Measurements from ENCODE around the gene CYTH4. TPM values are rescaled to one million over a fixed set of nuclear protein-coding genes. Genes with fewer than 3 reads are reported as not detected.
"Not testable (repeated sequence)": the region's sequence is repeated elsewhere in the genome, so short reads cannot be mapped to it uniquely, and the experiment has no call there.

CYTH4 gene, protein sequence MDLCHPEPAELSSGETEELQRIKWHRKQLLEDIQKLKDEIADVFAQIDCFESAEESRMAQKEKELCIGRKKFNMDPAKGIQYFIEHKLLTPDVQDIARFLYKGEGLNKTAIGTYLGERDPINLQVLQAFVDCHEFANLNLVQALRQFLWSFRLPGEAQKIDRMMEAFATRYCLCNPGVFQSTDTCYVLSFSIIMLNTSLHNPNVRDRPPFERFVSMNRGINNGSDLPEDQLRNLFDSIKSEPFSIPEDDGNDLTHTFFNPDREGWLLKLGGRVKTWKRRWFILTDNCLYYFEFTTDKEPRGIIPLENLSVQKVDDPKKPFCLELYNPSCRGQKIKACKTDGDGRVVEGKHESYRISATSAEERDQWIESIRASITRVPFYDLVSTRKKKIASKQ
- total RNA-seq: 10 to 100 TPM in 2 of 4 donors, 1 to 10 TPM in 2; 5.1 to 27.3 (median 9.4) TPM

DNA sequence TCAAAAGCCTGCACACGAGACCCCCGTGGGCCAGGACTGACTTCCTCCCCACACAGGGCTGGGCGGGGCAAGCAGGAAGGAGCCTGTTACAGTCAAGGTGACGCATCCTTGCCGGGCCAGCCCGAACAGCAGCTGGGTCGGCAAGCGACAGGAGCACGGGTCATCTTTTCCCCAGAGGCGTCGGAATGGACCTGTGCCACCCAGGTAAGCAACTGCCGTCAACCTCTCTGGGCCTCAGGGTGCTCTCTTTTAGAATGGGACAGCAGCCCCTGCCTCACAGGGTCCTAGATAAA lies at the start of gene CYTH4:
Gene CYTH4, plus strand, starts transcription at position 124 of the 293 bp plus-strand sequence. Its CDS starts 62 bp downstream, at position 186.
- no peaks in the 10 kb centered on the region for H3K36me3 ChIP-seq
- peak in 1 of 2 donors; percentile 45 for TF ChIP-seq POLR2AphosphoS5 (IDR thresholded peaks at IDR 0.05)
- no peak for TF ChIP-seq POLR2A (IDR thresholded peaks at IDR 0.05; ENCODE audit: low read depth)
- TF ChIP-seq EP300 (IDR thresholded peaks at IDR 0.05): no peak
- TF ChIP-seq, protein P1, sequence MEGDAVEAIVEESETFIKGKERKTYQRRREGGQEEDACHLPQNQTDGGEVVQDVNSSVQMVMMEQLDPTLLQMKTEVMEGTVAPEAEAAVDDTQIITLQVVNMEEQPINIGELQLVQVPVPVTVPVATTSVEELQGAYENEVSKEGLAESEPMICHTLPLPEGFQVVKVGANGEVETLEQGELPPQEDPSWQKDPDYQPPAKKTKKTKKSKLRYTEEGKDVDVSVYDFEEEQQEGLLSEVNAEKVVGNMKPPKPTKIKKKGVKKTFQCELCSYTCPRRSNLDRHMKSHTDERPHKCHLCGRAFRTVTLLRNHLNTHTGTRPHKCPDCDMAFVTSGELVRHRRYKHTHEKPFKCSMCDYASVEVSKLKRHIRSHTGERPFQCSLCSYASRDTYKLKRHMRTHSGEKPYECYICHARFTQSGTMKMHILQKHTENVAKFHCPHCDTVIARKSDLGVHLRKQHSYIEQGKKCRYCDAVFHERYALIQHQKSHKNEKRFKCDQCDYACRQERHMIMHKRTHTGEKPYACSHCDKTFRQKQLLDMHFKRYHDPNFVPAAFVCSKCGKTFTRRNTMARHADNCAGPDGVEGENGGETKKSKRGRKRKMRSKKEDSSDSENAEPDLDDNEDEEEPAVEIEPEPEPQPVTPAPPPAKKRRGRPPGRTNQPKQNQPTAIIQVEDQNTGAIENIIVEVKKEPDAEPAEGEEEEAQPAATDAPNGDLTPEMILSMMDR (IDR thresholded peaks at IDR 0.05): no peak
- H3K27ac ChIP-seq (replicated peaks in 1 of 4): peak within 1 kb of the TSS in 3 of 4 donors; percentile 37 to 62 (median 52)
- 44% methylated on average over 4 of the region's 12 CpGs for WGBS
- H3K9me3 ChIP-seq: no peaks in the 10 kb centered on the region
- peaks cover 0 to 89% (median 4%) of the 10 kb centered on the region in 4 donors for H3K27me3 ChIP-seq
- H3K4me3 ChIP-seq: peak within 1 kb of the TSS; percentile 32 to 54 (median 41)
- intact Hi-C loops (cut with DNase I): no loop called here
- H3K4me1 ChIP-seq: peaks cover 0 to 9% (median 3%) of the 10 kb centered on the region in 4 donors
- DNase-seq (ENCODE audit: extremely low spot score): no peak

DNA sequence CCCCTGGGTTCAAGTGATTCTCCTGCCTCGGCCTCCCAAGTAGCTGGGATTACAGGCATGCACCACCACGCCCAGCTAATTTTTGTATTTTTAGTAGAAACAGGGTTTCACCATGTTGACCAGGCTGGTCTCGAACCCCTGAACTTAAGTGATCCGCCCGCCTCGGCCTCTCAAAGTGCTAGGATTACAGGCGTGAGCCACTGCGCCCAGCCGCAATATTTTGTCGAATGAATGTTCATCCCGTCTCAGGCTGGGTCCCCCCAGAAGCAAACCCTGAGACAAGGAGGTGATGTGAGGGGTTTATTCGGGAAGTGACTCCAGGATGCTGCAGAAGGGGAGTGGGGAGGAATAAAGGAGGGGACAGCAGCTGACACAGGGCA lies 48.9 kb upstream of the CYTH4 start:
- 92% methylated on average over 12 of the region's 12 CpGs for WGBS
- H3K27ac ChIP-seq (replicated peaks in 1 of 4); intact Hi-C loops (cut with DNase I): not testable (repeated sequence)

DNA sequence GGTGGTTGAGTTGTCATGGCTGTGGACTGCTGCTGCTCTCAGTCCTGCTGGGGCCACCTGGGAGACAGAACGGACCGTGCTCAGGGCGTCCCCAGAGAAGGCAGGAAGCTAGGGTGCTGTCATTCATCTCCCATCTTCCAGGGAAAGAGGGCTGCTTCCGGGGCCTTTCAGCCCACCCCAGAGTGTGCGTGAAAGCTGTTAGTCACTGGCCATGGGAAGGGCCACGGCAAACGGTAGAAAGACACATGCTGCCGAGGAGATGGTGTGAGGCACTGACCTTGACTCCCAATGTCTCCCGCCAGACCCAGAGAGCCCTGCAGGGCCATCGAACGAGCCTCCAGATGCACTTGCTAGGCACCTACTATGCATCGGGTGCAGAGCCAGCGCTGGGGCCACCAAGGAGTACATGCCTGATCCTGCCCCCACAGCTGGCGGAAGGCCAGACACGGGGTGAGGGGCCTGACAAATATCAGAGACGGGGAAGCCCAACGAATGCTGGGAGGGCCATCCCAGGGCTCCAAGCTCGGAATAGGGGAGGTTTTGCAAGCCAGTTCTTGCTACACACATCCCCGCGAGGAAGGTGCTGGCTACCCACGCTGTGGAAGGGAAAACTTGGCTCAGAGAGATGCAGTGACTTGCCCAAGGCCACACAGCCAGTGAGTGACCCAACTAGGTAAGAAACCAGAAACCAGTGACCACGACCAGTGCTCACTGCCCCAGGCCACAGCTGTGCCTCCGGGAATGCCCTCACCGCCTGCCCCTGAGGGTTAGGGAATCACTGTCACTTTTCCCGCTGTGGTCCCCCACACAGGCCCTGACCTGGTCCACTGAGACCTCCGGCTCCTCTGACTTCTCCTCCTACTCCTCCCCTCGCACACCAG lies 48.3 kb upstream of the CYTH4 start:
- peaks cover 0 to 99% (median 8%) of the 10 kb centered on the region in 4 donors for H3K27me3 ChIP-seq
- peaks cover 0 to 9% (median 8%) of the 10 kb centered on the region in 4 donors for H3K4me1 ChIP-seq
- H3K27ac ChIP-seq (replicated peaks in 1 of 4): no peak overlapping the region
- H3K36me3 ChIP-seq: no peaks in the 10 kb centered on the region
- no peak for DNase-seq (ENCODE audit: extremely low spot score)
- WGBS: 57% methylated on average over 25 of the region's 27 CpGs
- intact Hi-C loops (cut with DNase I): no loop called here
- no peaks in the 10 kb centered on the region for H3K9me3 ChIP-seq
- no peak overlapping the region for H3K4me3 ChIP-seq
- TF ChIP-seq, protein P1 (IDR thresholded peaks at IDR 0.05): no peak
- TF ChIP-seq POLR2AphosphoS5 (IDR thresholded peaks at IDR 0.05): no peak
- TF ChIP-seq EP300 (IDR thresholded peaks at IDR 0.05): no peak
- TF ChIP-seq POLR2A (IDR thresholded peaks at IDR 0.05; ENCODE audit: low read depth): no peak

More for the DNA sequence above, 48.9 kb upstream of the CYTH4 start:
- H3K9me3 ChIP-seq; H3K4me3 ChIP-seq; H3K36me3 ChIP-seq; DNase-seq (ENCODE audit: extremely low spot score): not testable (repeated sequence)
- Histone ChIP-seq H3K27me3 (peaks cover 0 to 99% (median 8%) of the 10 kb centered on the region in 4 donors), H3K4me1 (peaks cover 0 to 13% (median 8%) of the 10 kb centered on the region in 4 donors)

DNA sequence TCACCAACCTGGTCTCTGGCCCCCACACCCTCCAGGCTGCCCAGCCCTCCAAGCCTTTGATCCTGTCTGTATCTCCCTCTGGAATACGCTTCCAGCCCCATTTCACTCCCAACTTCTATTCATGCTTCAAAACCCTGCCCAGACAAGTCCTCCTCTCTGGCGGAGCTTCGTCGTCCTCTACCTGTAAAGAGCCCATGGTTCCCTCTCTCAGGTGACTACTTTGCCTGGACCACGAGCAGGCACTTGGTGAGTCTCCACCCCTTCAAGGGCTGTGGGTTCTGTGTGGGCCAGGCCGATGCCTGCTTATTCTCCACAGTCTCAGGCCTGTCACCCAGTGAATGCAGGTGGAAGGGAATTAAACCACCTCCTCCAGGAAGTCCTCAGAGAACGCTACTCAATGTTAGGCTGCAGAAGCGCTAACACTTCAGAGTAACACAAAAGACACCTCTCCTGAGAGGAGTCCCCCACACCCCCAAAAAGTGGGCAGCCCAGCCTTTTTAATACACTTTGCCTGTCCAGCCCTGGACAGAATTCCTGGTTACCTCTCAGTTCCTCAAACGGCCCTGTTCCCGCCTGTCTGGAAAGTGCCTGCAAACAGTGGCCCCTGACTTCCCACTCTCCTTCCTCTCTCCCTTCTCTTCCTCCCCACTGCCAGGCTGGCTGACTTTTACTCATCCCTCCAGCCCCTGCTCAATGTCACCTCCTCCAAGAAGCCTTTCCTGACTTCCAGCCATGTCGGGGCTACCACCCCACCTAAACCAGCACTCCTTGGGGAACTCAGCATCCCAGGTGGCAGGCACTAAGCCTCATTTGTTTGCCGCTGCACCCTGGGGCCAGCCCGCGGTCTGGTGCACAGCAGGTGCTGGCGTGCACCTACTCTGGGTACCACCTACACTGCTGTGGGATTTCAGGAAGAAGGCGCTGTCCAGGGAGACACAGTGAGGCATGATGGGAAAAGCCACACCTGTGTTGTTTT lies 47.3 kb upstream of the CYTH4 start:
- H3K4me1 ChIP-seq: peaks cover 0 to under 1% (median 0%) of the 10 kb centered on the region in 4 donors
- H3K36me3 ChIP-seq: no peaks in the 10 kb centered on the region
- WGBS: 79% methylated on average over 16 of the region's 16 CpGs
- TF ChIP-seq EP300 (IDR thresholded peaks at IDR 0.05) (no peak), POLR2AphosphoS5 (IDR thresholded peaks at IDR 0.05) (no peak), POLR2A (IDR thresholded peaks at IDR 0.05; ENCODE audit: low read depth) (no peak)
- TF ChIP-seq, protein P1 (IDR thresholded peaks at IDR 0.05): no peak
- DNase-seq (ENCODE audit: extremely low spot score): no peak
- H3K27me3 ChIP-seq: peaks cover 0 to 100% (median 8%) of the 10 kb centered on the region in 4 donors
- no peak overlapping the region for H3K4me3 ChIP-seq
- no peak overlapping the region for H3K27ac ChIP-seq (replicated peaks in 1 of 4)
- intact Hi-C loops (cut with DNase I): no loop called here
- no peaks in the 10 kb centered on the region for H3K9me3 ChIP-seq
